ENCODE data around the gene ST7L.
"Not testable (repeated sequence)": the region's sequence is repeated elsewhere in the genome, so short reads cannot be mapped to it uniquely, and the experiment has no call there.

The ST7L gene

GRCh38 chr1:112513112-112513870, 105.7 kb downstream of the ST7L start:
- DNase-seq, result no peak

- no peak for DNase-seq
Observed at GRCh38 chr1:112511897-112512296, 107.0 kb downstream of the ST7L start.

GRCh38 chr1:112510340-112510739, 108.6 kb downstream of the ST7L start:
- no peak for DNase-seq

- no peak for DNase-seq
Observed at GRCh38 chr1:112509660-112510178, 109.2 kb downstream of the ST7L start.

- DNase-seq, result peak; percentile 23
Observed at GRCh38 chr1:112509005-112509659, 109.8 kb downstream of the ST7L start.

GRCh38 chr1:112508278-112509004, 110.5 kb downstream of the ST7L start, which contains the start of gene WNT2B:
Gene WNT2B (plus strand): TSS chr1:112508965. CDS start chr1:112509263, 298 bp downstream.
- DNase-seq, result peak; percentile 52

GRCh38 chr1:112507921-112508277, 111.0 kb downstream of the ST7L start:
- peak; percentile 26 for DNase-seq

- DNase-seq, result no peak
Observed at GRCh38 chr1:112507336-112507735, 111.6 kb downstream of the ST7L start.

GRCh38 chr1:112506731-112507130, 112.2 kb downstream of the ST7L start:
- no peak for DNase-seq

- DNase-seq, result no peak
Observed at GRCh38 chr1:112506306-112506705, 112.6 kb downstream of the ST7L start.

- no peak for DNase-seq
Observed at GRCh38 chr1:112505878-112506277, 113.1 kb downstream of the ST7L start.

- no peak for DNase-seq
Observed at GRCh38 chr1:112505400-112505785, 113.5 kb downstream of the ST7L start.

- DNase-seq, result no peak
Observed at GRCh38 chr1:112504661-112505399, 114.1 kb downstream of the ST7L start.

GRCh38 chr1:112504001-112504660, 114.8 kb downstream of the ST7L start:
- DNase-seq, result no peak

- DNase-seq, result no peak
Observed at GRCh38 chr1:112502826-112503225, 116.1 kb downstream of the ST7L start.

GRCh38 chr1:112501810-112502641, 116.9 kb downstream of the ST7L start:
- DNase-seq, result peak; percentile 56

- no peak for DNase-seq
Observed at GRCh38 chr1:112496290-112496689, 122.7 kb downstream of the ST7L start.

- no peak for DNase-seq
Observed at GRCh38 chr1:112493351-112493750, 125.6 kb downstream of the ST7L start.

- DNase-seq, result no peak
Observed at GRCh38 chr1:112492076-112492475, 126.9 kb downstream of the ST7L start.

- no peak for DNase-seq
Observed at GRCh38 chr1:112488141-112488540, 130.8 kb downstream of the ST7L start.

- not testable (repeated sequence) for DNase-seq
Observed at GRCh38 chr1:112487686-112488085, 131.3 kb downstream of the ST7L start.

Data from CD4-positive, alpha-beta T cell treated with Interleukin-12 subunit alpha and Interleukin-12 subunit beta, for 1 hour (primary cell).